ENCODE results near the gene NRXN3. TPM values are rescaled to one million over a fixed set of nuclear protein-coding genes. Genes with fewer than 3 reads are reported as not detected.

Gene NRXN3
- total RNA-seq, 3 donors from 2014 or later = 2.1 to 27.3 (median 2.6) TPM

- Histone ChIP-seq H3K4me3 (no peak overlapping the region), H3K36me3 (ENCODE audit: low read depth) (no peaks in the 10 kb centered on the region), H3K9me3 (no peaks in the 10 kb centered on the region), H3K4me1 (ENCODE audit: low read depth) (no peaks in the 10 kb centered on the region)
- no peak for DNase-seq
- no peak for ATAC-seq
- intact Hi-C loops (cut with DNase I, micrococcal nuclease) = no loop called here
- no peak for TF ChIP-seq CTCF (IDR thresholded peaks at IDR 0.05)
Measured at GRCh38 chr14:78611796-78612571, 441.8 kb downstream of the NRXN3 start.

- Histone ChIP-seq H3K36me3 (ENCODE audit: low read depth) (no peaks in the 10 kb centered on the region), H3K9me3 (no peaks in the 10 kb centered on the region), H3K4me3 (no peak overlapping the region), H3K4me1 (ENCODE audit: low read depth) (no peaks in the 10 kb centered on the region)
- DNase-seq = no peak
- no peak for TF ChIP-seq CTCF (IDR thresholded peaks at IDR 0.05)
- intact Hi-C loops (cut with DNase I, micrococcal nuclease) = no loop called here
- ATAC-seq = no peak
Measured at GRCh38 chr14:78612666-78613065, 442.5 kb downstream of the NRXN3 start.

- H3K4me1 ChIP-seq (ENCODE audit: low read depth) = no peaks in the 10 kb centered on the region
- H3K36me3 ChIP-seq (ENCODE audit: low read depth) = no peaks in the 10 kb centered on the region
- no peaks in the 10 kb centered on the region for H3K9me3 ChIP-seq
- TF ChIP-seq CTCF (IDR thresholded peaks at IDR 0.05) = no peak
- H3K4me3 ChIP-seq = no peak overlapping the region
- DNase-seq (no peak), ATAC-seq (no peak)
- intact Hi-C loops (cut with DNase I, micrococcal nuclease) = no loop called here
Measured at GRCh38 chr14:78614593-78614992, 444.4 kb downstream of the NRXN3 start.

- no peaks in the 10 kb centered on the region for H3K4me1 ChIP-seq (ENCODE audit: low read depth)
- no peak overlapping the region for H3K4me3 ChIP-seq
- no peaks in the 10 kb centered on the region for H3K9me3 ChIP-seq
- H3K36me3 ChIP-seq (ENCODE audit: low read depth) = no peaks in the 10 kb centered on the region
- intact Hi-C loops (cut with DNase I, micrococcal nuclease) = no loop called here
- no peak for ATAC-seq
- no peak for DNase-seq
- TF ChIP-seq CTCF (IDR thresholded peaks at IDR 0.05) = no peak
Measured at GRCh38 chr14:78617735-78618134, 447.6 kb downstream of the NRXN3 start.

GRCh38 chr14:78618368-78618767, 448.2 kb downstream of the NRXN3 start:
- intact Hi-C loops (cut with DNase I, micrococcal nuclease) = no loop called here
- Histone ChIP-seq H3K36me3 (ENCODE audit: low read depth) (no peaks in the 10 kb centered on the region), H3K9me3 (no peaks in the 10 kb centered on the region), H3K4me1 (ENCODE audit: low read depth) (no peaks in the 10 kb centered on the region), H3K4me3 (no peak overlapping the region)
- no peak for DNase-seq
- no peak for ATAC-seq
- TF ChIP-seq CTCF (IDR thresholded peaks at IDR 0.05) = no peak
